ENCODE measurements around the gene PPIA.
A peak's percentile ranks its signal among the peaks of the same experiment; 100 is the strongest.

GRCh38 chr7:44847920-44848634 lies 51.6 kb downstream of the PPIA start, which contains the start of gene H2AZ2:
- peak in 2 of 4 experiments; percentile 19 to 36 for TF ChIP-seq CTCF (IDR thresholded peaks at IDR 0.05)
- peak; percentile 95 for TF ChIP-seq POLR2A (IDR thresholded peaks at IDR 0.05)

Measured in gastroesophageal sphincter (tissue), 3 donors.